Smooth muscle cell of the brain vasculature (primary cell): ENCODE data around the gene ABCA13.

ENCODE experiments used
- DNase-seq: peaks from one replicate; pipeline ENCODE4 v3.0.0-alpha.2; 2012; ENCODE audit warnings: low read depth, low spot score

Gene ABCA13

GRCh38 chr7:48515171-48515570 lies 343.9 kb downstream of the ABCA13 start:
- DNase-seq = no peak

GRCh38 chr7:48518092-48518491 lies 346.8 kb downstream of the ABCA13 start:
- no peak for DNase-seq

- DNase-seq = no peak
Observed at GRCh38 chr7:48522692-48523091, 351.4 kb downstream of the ABCA13 start.

- no peak for DNase-seq
Observed at GRCh38 chr7:48525736-48526732, 354.8 kb downstream of the ABCA13 start.

GRCh38 chr7:48528646-48529045 lies 357.4 kb downstream of the ABCA13 start:
- DNase-seq = no peak

GRCh38 chr7:48537561-48537960 lies 366.3 kb downstream of the ABCA13 start:
- DNase-seq = no peak

- no peak for DNase-seq
Observed at GRCh38 chr7:48540746-48541145, 369.5 kb downstream of the ABCA13 start.

- no peak for DNase-seq
Observed at GRCh38 chr7:48548667-48549066, 377.4 kb downstream of the ABCA13 start.

- no peak for DNase-seq
Observed at GRCh38 chr7:48551652-48552051, 380.4 kb downstream of the ABCA13 start.

- DNase-seq = no peak
Observed at GRCh38 chr7:48563334-48563733, 392.1 kb downstream of the ABCA13 start.

- DNase-seq = no peak
Observed at GRCh38 chr7:48575516-48575915, 404.3 kb downstream of the ABCA13 start.

GRCh38 chr7:48587475-48587874 lies 416.2 kb downstream of the ABCA13 start:
- no peak for DNase-seq

- no peak for DNase-seq
Observed at GRCh38 chr7:48594349-48594748, 423.1 kb downstream of the ABCA13 start.

- no peak for DNase-seq
Observed at GRCh38 chr7:48595756-48596155, 424.5 kb downstream of the ABCA13 start.

- DNase-seq = no peak
Observed at GRCh38 chr7:48610705-48611104, 439.4 kb downstream of the ABCA13 start.

- DNase-seq = no peak
Observed at GRCh38 chr7:48611993-48612392, 440.7 kb downstream of the ABCA13 start.

- DNase-seq = no peak
Observed at GRCh38 chr7:48617508-48617907, 446.2 kb downstream of the ABCA13 start.

- DNase-seq = no peak
Observed at GRCh38 chr7:48617993-48618392, 446.7 kb downstream of the ABCA13 start.

GRCh38 chr7:48621076-48621475 lies 449.8 kb downstream of the ABCA13 start:
- no peak for DNase-seq

- no peak for DNase-seq
Observed at GRCh38 chr7:48627164-48627563, 455.9 kb downstream of the ABCA13 start.

GRCh38 chr7:48628793-48629349 lies 457.6 kb downstream of the ABCA13 start:
- no peak for DNase-seq

GRCh38 chr7:48634116-48634632 lies 462.9 kb downstream of the ABCA13 start:
- no peak for DNase-seq

- DNase-seq = no peak
Observed at GRCh38 chr7:48635796-48636195, 464.5 kb downstream of the ABCA13 start.
